ENCODE data around the gene ACP6. TPM values are rescaled to one million over a fixed set of nuclear protein-coding genes. Genes with fewer than 3 reads are reported as not detected.

The ACP6 gene
- total and polyA plus RNA-seq, 2 of the 13 experiments (the other 11 are each of a cell fraction or from before 2014, with no cell fraction given) = 18.1 to 33.7 TPM

DNA sequence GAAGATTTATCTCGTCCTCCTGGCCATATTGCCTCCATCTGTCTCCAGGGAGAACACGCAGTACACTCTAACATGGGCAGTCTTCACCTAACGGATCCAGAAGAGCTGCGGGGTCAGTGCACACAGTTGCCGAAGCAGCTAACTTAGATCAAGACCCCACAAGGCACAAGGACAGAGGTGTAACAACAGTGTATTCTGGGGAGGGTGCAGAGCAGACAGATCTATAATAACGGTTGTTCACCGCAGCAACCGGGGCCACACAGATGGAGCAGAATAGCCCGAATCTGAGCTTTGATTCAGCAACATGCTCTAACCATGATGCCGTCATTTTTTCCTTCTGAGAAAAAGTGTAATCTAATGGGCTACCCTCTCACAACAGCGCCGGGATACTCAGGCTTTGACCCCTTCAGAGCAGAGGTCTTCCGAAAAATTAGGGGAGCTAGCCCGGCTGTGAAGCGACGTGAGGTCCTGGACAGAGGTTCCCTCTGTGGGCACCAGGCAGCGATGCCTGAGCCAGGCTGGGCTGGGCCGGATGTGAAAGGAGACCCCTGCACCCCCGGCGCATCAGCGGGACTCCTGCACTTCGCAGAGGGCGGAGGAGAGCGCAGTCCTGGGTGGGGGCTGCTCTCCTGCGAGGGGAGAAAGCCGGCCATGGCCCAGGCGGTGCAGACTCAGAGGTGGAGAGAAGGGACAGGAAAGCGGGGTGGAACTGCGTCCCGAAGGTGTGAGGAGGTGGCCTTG lies 71.5 kb downstream of the ACP6 start (continued):
- no peak for TF ChIP-seq YEATS2 (CRISPR knock-in tag; IDR thresholded peaks at IDR 0.05; ENCODE audit: borderline replicate concordance)
- TF ChIP-seq MEF2D (CRISPR knock-in tag; IDR thresholded peaks at IDR 0.05) = no peak
- TF ChIP-seq ZNF558 (CRISPR knock-in tag; IDR thresholded peaks at IDR 0.05; ENCODE audit: borderline replicate concordance) = 0 out of 2 replicates have a peak, but pooled peaks have one; percentile 43
- TF ChIP-seq, protein P1, sequence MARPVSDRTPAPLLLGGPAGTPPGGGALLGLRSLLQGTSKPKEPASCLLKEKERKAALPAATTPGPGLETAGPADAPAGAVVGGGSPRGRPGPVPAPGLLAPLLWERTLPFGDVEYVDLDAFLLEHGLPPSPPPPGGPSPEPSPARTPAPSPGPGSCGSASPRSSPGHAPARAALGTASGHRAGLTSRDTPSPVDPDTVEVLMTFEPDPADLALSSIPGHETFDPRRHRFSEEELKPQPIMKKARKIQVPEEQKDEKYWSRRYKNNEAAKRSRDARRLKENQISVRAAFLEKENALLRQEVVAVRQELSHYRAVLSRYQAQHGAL (CRISPR knock-in tag; IDR thresholded peaks at IDR 0.05; ENCODE audit: not compliant biosample characterization) = no peak
- TF ChIP-seq ZNF552 (CRISPR knock-in tag; IDR thresholded peaks at IDR 0.05; ENCODE audit: borderline replicate concordance) = no peak
- TF ChIP-seq, protein P2, sequence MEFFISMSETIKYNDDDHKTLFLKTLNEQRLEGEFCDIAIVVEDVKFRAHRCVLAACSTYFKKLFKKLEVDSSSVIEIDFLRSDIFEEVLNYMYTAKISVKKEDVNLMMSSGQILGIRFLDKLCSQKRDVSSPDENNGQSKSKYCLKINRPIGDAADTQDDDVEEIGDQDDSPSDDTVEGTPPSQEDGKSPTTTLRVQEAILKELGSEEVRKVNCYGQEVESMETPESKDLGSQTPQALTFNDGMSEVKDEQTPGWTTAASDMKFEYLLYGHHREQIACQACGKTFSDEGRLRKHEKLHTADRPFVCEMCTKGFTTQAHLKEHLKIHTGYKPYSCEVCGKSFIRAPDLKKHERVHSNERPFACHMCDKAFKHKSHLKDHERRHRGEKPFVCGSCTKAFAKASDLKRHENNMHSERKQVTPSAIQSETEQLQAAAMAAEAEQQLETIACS (CRISPR knock-in tag; IDR thresholded peaks at IDR 0.05) = no peak
- TF ChIP-seq, protein P3, sequence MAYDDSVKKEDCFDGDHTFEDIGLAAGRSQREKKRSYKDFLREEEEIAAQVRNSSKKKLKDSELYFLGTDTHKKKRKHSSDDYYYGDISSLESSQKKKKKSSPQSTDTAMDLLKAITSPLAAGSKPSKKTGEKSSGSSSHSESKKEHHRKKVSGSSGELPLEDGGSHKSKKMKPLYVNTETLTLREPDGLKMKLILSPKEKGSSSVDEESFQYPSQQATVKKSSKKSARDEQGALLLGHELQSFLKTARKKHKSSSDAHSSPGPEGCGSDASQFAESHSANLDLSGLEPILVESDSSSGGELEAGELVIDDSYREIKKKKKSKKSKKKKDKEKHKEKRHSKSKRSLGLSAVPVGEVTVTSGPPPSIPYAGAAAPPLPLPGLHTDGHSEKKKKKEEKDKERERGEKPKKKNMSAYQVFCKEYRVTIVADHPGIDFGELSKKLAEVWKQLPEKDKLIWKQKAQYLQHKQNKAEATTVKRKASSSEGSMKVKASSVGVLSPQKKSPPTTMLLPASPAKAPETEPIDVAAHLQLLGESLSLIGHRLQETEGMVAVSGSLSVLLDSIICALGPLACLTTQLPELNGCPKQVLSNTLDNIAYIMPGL (CRISPR knock-in tag; IDR thresholded peaks at IDR 0.05; ENCODE audit: borderline replicate concordance in 1 of 2, low read depth in 1 of 2) = 0 out of 4 replicates have a peak, but pooled peaks of 1 of the 2 experiments have one; percentile 33
- TF ChIP-seq PHB2 (IDR thresholded peaks at IDR 0.05; ENCODE audit: partially characterized antibody) = no peak
- no peak for TF ChIP-seq CAMTA2 (CRISPR knock-in tag; IDR thresholded peaks at IDR 0.05; ENCODE audit: borderline replicate concordance)
- TF ChIP-seq, protein P4, sequence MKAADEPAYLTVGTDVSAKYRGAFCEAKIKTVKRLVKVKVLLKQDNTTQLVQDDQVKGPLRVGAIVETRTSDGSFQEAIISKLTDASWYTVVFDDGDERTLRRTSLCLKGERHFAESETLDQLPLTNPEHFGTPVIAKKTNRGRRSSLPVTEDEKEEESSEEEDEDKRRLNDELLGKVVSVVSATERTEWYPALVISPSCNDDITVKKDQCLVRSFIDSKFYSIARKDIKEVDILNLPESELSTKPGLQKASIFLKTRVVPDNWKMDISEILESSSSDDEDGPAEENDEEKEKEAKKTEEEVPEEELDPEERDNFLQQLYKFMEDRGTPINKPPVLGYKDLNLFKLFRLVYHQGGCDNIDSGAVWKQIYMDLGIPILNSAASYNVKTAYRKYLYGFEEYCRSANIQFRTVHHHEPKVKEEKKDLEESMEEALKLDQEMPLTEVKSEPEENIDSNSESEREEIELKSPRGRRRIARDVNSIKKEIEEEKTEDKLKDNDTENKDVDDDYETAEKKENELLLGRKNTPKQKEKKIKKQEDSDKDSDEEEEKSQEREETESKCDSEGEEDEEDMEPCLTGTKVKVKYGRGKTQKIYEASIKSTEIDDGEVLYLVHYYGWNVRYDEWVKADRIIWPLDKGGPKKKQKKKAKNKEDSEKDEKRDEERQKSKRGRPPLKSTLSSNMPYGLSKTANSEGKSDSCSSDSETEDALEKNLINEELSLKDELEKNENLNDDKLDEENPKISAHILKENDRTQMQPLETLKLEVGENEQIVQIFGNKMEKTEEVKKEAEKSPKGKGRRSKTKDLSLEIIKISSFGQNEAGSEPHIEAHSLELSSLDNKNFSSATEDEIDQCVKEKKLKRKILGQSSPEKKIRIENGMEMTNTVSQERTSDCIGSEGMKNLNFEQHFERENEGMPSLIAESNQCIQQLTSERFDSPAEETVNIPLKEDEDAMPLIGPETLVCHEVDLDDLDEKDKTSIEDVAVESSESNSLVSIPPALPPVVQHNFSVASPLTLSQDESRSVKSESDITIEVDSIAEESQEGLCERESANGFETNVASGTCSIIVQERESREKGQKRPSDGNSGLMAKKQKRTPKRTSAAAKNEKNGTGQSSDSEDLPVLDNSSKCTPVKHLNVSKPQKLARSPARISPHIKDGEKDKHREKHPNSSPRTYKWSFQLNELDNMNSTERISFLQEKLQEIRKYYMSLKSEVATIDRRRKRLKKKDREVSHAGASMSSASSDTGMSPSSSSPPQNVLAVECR (CRISPR knock-in tag; IDR thresholded peaks at IDR 0.05; ENCODE audit: borderline replicate concordance) = no peak
- TF ChIP-seq SMAD9 (CRISPR knock-in tag; IDR thresholded peaks at IDR 0.05) = no peak
- TF ChIP-seq RBFOX2 (IDR thresholded peaks at IDR 0.05; ENCODE audit: low read depth, low read length) = peak; percentile 37; the same call in 1 of the 2 replicates
- TF ChIP-seq CCAR2 (optimal IDR thresholded peaks at IDR 0.05; ENCODE audit: low read depth, low read length) = no peak
- TF ChIP-seq POLR2AphosphoS2 (IDR thresholded peaks at IDR 0.05; ENCODE audit: low read depth, low read length) = no peak
- TF ChIP-seq RXRB (CRISPR knock-in tag; IDR thresholded peaks at IDR 0.05; ENCODE audit: borderline replicate concordance) = no peak
- peak; percentile 42; the same call in 1 of the 2 replicates for TF ChIP-seq ZFY (CRISPR knock-in tag; IDR thresholded peaks at IDR 0.05)
- TF ChIP-seq, protein P5, sequence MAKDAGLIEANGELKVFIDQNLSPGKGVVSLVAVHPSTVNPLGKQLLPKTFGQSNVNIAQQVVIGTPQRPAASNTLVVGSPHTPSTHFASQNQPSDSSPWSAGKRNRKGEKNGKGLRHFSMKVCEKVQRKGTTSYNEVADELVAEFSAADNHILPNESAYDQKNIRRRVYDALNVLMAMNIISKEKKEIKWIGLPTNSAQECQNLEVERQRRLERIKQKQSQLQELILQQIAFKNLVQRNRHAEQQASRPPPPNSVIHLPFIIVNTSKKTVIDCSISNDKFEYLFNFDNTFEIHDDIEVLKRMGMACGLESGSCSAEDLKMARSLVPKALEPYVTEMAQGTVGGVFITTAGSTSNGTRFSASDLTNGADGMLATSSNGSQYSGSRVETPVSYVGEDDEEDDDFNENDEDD (CRISPR knock-in tag; IDR thresholded peaks at IDR 0.05; ENCODE audit: borderline replicate concordance) = no peak
- TF ChIP-seq ZKSCAN8 (CRISPR knock-in tag; IDR thresholded peaks at IDR 0.05; ENCODE audit: borderline replicate concordance) = no peak
- TF ChIP-seq ZNF879 (CRISPR knock-in tag; IDR thresholded peaks at IDR 0.05) = no peak
